Measurements from ENCODE around the gene WAC. TPM values are rescaled to one million over a fixed set of nuclear protein-coding genes. Genes with fewer than 3 reads are reported as not detected.

WAC gene
- total and polyA plus RNA-seq, 10 of the 15 experiments (the other 5 are each of a cell fraction or from before 2014, with no cell fraction given), result 26.5 to 131 (median 69.4) TPM

- TF ChIP-seq E2F4 (IDR thresholded peaks at IDR 0.05; ENCODE audit: low read depth, low read length), result no peak
- TF ChIP-seq SP1 (IDR thresholded peaks at IDR 0.05; ENCODE audit: low read depth, low read length), result no peak
- peak; percentile 96 for TF ChIP-seq TAF1 (IDR thresholded peaks at IDR 0.05; ENCODE audit: borderline replicate concordance, low read depth, low read length)
- no peak for TF ChIP-seq ATF2 (IDR thresholded peaks at IDR 0.05; ENCODE audit: low read length)
- TF ChIP-seq E4F1 (IDR thresholded peaks at IDR 0.05; ENCODE audit: borderline replicate concordance, partially characterized antibody), result peak; percentile 80
- TF ChIP-seq BHLHE40 (IDR thresholded peaks at IDR 0.05; ENCODE audit: borderline replicate concordance in 1 of 2, low read depth in 2 of 2, low read length in 1 of 2), result peak; percentile 35 to 81; a peak in 3 of 4 replicates
- no peak for TF ChIP-seq BCL11A (IDR thresholded peaks at IDR 0.05; ENCODE audit: low read depth, low read length)
- TF ChIP-seq TCF3 (IDR thresholded peaks at IDR 0.05; ENCODE audit: borderline replicate concordance, insufficient read depth, low read depth, low read length), result 0 out of 2 replicates have a peak, but pooled peaks have one; percentile 32
- no peak for TF ChIP-seq STAT3 (IDR thresholded peaks at IDR 0.05; ENCODE audit: low read depth, low read length)
- TF ChIP-seq MTA3 (IDR thresholded peaks at IDR 0.05; ENCODE audit: borderline replicate concordance, low read length), result no peak
- no peak for TF ChIP-seq HDAC6 (IDR thresholded peaks at IDR 0.05; ENCODE audit: unreplicated experiment)
- TF ChIP-seq FOXM1 (IDR thresholded peaks at IDR 0.05; ENCODE audit: low read depth, low read length), result no peak
- TF ChIP-seq TCF7 (IDR thresholded peaks at IDR 0.05; ENCODE audit: borderline replicate concordance), result no peak
- TF ChIP-seq IRF3 (IDR thresholded peaks at IDR 0.05), result no peak
- 0 out of 2 replicates have a peak, but pooled peaks have one; percentile 65 for TF ChIP-seq ZNF24 (IDR thresholded peaks at IDR 0.05)
- TF ChIP-seq RELB (IDR thresholded peaks at IDR 0.05; ENCODE audit: low read depth), result peak; percentile 93
Observed at GRCh38 chr10:28532337-28533185, at the start of gene WAC (continued).
